GM12864 (cell line): ENCODE measurements around the gene ZNF750.

ENCODE experiments used
- DNase-seq: peaks from one replicate; pipeline ENCODE4 v3.0.0-alpha.2; 2011; ENCODE audit warnings: low read depth
- H3K4me3 ChIP-seq: 2 replicates; pipeline ENCODE4 v1.5.1; 2011; ENCODE audit warnings: mild to moderate bottlenecking, low read depth, low read length, control low read depth
- CTCF ChIP-seq: IDR thresholded peaks from 2 replicates; pipeline ENCODE4 v1.5.1; 2011; ENCODE audit warnings: low read depth, mild to moderate bottlenecking, moderate library complexity, low read length, control low read depth, inconsistent platforms; ENCODE audit errors: missing control alignments

Gene ZNF750

DNA sequence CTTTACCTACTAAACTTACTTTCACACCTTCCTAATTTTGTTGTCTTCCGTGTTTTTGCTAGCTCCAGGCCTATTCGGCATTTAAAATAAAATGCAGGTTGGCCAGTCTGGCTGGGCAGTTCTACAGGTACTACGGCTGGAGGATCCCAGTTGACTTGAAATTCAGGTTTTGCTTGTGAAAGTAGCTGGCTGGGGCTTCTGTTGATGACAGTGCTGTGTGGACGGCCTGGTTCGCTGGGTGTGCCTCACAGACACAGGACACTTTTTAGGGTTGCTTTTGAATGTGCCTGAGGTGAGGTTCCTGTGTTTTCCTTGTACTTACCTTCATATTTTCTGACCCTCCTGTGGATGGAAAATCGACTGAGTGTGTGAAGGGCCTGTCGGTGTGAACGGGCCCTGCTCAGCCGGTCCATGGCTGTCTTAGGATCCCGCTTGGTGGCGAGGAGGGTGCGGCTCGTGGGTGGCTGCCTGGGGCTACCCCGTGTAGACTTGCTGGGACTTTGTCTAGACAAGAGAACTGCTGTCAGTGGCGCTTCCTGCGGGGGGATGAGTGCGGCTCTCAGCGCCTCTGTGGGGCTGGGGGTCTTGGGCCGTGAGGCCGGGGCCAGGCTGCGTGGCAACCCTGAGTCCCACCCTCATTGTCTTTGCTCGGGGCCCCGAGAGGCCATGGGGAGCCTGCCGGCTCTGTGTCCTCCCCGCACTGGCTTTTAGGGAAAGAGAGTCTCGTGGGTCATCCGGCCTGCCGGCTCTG is 18.7 kb upstream of the ZNF750 start:
- TF ChIP-seq CTCF, result no peak
- H3K4me3 ChIP-seq, result no peak overlapping the region

DNA sequence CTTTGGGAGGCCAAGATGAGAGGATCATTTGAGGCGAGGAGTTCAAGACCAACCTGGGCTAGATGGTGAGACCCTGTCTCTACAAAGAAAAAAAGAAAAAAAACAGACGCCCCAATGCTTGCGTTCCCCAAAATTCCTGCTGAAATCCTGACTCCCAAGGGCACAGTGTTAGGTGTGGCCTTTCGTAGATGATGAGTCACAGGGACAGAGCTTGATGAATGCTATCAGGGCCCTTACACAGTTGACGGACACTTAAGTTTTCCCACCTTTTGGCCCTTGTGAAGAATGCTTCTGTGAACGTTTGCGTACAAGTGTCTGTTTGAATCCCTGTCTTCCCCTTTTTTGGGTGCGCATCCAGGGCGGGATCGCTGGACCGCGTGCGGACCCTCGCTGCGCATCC is 16.5 kb upstream of the ZNF750 start:
- no peak for TF ChIP-seq CTCF
- H3K4me3 ChIP-seq, result no peak overlapping the region
- DNase-seq, result no peak

More for the DNA sequence above, 18.7 kb upstream of the ZNF750 start:
- no peak for DNase-seq

DNA sequence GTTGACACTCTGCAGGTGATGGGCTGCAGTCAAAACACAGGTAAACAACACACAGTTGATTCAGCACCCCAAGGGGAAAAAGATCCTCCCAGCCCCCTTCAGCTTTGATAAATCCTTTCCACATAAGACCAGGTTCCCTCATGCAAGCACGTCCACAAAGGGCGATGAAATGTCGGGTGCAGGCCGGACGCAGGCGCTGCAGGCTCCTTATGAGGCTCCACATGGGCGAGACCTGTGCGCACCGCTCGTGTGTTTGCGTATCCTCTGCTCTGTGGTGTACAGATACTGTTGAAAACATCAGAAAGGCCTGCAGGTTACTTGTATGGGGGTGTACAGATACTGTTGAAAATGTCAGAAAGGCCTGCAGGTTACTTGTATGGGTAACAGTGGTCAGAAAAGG is 14.4 kb upstream of the ZNF750 start:
- DNase-seq, result no peak
- no peak for TF ChIP-seq CTCF
- no peak overlapping the region for H3K4me3 ChIP-seq

GRCh38 chr17:82851381-82851780 is 11.6 kb upstream of the ZNF750 start:
- DNase-seq, result no peak
- no peak overlapping the region for H3K4me3 ChIP-seq
- no peak for TF ChIP-seq CTCF

GRCh38 chr17:82849076-82849945 is 9.5 kb upstream of the ZNF750 start:
- no peak for DNase-seq
- no peak for TF ChIP-seq CTCF
- no peak overlapping the region for H3K4me3 ChIP-seq

DNA sequence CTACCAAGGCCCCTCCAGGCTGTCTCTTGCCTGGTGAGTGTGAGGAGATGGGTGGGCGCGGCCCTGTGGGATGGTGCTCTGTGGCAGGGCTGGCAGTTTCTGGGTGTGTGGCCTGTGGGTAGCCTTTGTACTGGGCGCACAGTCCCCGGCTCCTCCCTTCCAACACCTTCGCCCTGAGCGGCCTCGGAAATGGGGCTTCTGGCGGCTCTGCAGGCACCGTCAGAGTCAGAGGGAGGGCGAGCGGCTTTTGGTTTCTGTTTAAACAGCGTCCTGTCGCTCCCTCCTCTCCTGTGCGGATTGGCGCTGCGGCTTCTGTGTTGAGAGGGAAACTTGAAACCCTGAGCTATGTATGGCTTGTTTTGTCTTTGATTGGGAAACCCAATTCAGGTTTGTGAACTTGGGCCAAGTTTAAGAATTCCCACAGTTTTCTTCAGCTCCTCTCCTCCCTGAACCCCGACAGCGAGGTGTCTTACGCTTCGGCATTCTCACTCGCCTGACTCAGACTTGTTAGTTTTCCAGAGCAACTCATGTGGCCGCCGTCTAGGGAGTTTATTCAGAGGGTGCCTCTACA is 8.3 kb upstream of the ZNF750 start:
- DNase-seq, result no peak
- no peak overlapping the region for H3K4me3 ChIP-seq

More for the DNA sequence above, 8.3 kb upstream of the ZNF750 start:
- no peak for TF ChIP-seq CTCF
